Measurements from ENCODE around the gene F10.
"Not testable (repeated sequence)": the region's sequence is repeated elsewhere in the genome, so short reads cannot be mapped to it uniquely, and the experiment has no call there.

The F10 gene

GRCh38 chr13:113155982-113156655 is 33.5 kb downstream of the F10 start:
- DNase-seq, result no peak

GRCh38 chr13:113157206-113157928 is 34.8 kb downstream of the F10 start:
- DNase-seq, result no peak

DNA sequence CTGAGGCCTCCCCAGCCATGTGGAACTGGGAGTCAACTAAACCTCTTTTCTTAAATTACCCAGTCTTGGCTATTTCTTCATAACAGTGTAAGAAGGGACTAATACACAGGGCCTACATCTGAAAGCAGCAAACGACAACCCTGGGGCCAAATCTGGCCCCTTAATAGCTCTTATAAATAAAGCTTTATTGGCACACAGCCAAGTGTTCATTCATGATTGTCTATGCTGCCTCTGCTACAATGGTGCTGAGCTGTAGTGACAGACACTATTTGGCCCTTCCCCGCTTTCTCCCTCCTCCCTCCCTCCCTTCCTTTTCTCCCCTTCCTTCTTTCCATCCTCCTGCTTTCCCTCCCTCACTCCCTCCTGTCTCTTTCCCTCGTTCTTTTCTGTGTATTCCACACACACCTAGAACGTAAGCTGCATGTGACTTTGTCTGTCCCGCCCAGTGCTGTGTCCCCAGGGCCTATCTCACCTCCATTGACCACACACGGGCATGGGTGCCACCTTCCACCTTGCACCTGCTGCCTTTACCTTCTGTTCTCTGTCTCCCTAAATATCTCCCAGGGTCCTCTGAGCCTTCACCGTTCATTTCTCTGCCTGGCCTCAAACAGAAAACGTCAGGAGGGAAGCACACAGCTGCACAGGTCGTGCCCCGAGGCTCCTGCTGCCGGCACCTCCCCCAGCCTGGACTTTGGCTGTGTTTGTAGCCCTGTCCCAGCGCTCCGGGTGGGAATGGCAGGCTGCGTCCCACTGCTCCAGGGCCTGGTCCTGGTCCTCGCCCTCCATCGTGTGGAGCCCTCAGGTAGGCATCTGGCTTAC is 35.5 kb downstream of the F10 start, which contains the start of gene PROZ:
Gene PROZ (plus strand): TSS at position 720 of the 819 bp plus-strand sequence. CDS start 13 bp downstream, at position 733.
- no peak for DNase-seq

DNA sequence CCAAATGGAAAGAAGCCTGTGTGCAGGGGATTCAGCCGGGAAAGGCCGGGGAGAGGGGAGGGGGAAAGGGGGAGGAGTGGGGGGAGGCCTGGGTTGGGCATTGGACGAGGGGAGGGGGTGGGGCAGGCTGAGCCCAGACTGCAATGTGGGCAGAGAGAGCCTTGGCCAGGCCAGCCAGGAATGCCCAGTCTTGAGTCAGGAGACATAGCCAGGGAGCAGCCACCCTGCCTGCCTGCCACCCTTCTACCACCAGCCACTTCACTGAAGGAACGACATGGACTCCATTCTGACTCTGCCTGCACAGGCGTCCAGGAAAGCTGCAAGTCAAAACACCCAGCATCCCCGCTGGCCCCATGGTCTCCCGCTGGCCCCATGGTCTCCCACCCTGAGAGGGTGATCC is 36.3 kb downstream of the F10 start:
- no peak for DNase-seq

DNA sequence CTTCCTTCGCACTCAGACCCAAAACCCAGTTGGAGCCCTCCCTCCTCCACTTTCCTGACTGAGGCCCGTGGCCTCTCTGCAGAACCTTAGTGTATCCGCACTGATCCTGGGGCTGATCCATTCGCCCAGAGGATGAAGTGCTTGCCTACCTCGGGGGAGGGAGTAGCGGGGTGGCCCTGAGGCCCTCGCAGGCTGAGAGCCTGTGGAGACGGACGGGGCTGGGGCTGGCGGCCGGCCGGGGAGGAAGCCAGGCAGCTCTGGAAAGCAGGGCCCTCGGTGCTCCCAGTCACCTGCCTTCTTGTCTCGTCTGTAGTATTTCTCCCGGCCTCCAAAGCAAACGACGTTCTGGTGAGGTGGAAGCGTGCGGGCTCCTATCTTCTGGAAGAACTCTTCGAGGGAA is 37.1 kb downstream of the F10 start:
- DNase-seq, result no peak

GRCh38 chr13:113160983-113161382 is 38.4 kb downstream of the F10 start:
- no peak for DNase-seq

DNA sequence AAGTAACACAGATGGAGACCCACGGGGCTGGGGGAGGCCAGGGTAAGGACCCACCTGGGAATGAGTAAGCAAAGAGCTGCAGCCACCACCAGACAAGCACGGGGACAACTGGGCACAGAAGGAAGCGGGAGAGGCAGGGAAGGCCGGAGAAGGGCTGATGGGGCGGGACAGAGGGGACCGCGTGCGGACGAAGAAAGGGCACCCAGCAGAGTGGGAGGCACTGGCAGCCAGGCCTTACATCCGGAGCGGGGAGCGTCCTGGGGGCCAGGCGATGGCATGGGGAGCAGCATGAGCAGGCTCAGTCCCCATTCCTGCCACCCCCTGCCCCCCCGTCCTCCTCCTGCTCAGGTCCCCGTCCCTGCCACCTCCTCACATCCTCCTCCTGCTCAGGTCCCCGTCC is 38.8 kb downstream of the F10 start:
- DNase-seq, result no peak

GRCh38 chr13:113161975-113162374 is 39.4 kb downstream of the F10 start:
- DNase-seq, result not testable (repeated sequence)

DNA sequence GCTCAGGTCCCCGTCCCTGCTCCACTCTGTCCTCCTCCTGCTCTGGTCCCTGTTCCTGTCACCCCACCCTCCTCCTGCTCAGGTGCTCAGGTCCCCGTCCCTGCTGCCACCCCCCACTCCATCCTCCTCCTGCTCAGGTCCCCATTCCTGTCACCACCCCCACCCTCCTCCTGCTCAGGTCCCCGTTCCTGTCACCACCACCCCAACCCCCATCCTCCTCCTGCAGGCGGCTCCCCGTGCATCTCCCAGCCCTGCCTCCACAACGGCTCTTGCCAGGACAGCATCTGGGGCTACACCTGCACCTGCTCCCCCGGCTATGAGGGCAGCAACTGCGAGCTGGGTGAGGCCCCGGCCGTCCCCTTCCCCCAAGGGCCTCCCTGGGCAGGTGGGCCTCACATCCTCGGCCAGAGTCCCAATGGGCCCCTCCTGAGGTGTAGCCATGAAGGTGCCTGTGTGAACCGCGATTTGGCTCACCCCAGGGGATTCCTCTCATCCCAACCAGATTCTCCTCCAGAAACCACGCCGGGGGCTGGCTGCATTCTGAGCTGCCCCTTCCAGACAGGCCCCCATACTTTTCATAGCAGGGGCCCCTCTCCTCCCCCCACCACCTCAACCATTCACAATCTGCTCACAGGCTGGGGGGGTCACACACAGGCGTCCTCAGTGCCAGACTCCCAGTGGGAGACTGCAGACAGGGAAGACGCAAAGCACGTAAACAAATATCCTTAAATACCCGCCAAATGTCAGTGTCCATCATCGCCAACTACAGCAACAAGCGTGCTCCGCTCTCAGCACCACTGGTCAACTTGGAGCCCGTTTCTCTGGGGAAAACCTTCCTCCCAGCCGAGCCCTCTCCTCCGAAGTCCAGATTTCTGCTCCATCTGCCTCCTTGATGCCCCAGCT is 40.4 kb downstream of the F10 start:
- DNase-seq, result no peak

- no peak for DNase-seq
These were observed 41.9 kb downstream of the F10 start for GRCh38 chr13:113164492-113164891.

DNA sequence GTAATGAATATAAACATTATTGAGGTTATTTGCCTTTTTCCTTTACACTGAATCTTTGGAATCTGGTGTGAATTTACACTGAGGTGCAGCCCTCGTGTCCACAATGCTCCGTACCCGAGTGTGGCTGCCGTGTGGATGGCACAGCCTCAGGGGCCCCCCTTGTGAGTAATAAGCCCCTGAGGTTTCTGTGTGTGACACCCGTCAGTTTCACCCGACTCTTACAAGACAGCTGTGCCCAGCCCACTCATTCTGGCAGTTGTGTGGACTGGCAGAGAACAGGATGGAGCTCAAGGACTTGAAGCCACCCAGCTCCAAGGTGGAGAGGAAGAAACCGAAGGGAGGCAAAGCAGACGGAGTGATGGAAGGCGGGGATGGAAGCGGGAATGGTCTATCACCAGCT is 43.7 kb downstream of the F10 start:
- no peak for DNase-seq

DNA sequence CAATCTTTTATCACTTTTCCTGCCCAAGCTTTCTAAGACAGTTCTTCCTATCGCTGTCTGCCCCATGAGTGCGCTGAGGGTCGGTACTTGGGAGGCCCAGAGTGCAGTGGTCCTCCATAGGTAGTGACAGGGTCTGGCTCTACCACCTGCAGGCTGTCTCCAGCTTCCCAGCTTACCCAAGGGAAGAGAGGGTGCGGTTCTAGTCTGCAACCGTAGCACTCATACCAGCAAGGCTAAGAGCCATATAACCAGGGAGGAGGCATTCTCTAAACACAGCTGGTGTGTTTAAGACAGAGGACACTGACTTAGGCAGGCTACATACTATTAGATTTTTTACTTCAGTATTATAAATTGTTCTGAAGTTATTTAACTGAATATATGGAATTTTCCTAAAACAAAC is 44.1 kb downstream of the F10 start:
- no peak for DNase-seq

DNA sequence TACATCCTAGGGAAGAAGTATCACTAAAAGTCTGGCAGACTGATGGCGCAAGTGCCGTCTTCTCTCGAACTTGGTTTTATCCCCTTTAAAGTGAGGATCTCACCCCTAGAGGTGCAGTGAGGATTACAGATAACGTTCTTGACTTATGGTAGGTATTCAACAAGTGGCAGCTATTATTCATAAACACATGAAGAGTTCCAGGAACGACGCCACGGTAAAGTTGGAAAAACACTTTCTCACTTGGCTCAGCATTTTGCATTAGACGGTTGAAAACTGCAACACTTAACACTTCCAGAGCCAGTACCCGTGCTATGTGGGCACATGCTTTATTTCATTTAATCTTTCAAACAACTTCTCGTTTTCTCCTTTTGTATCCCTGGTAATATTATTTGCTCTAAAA is 44.6 kb downstream of the F10 start:
- no peak for DNase-seq

GRCh38 chr13:113167575-113167974 is 45.0 kb downstream of the F10 start:
- no peak for DNase-seq

- no peak for DNase-seq
These were observed 45.6 kb downstream of the F10 start for GRCh38 chr13:113168211-113168610.

DNA sequence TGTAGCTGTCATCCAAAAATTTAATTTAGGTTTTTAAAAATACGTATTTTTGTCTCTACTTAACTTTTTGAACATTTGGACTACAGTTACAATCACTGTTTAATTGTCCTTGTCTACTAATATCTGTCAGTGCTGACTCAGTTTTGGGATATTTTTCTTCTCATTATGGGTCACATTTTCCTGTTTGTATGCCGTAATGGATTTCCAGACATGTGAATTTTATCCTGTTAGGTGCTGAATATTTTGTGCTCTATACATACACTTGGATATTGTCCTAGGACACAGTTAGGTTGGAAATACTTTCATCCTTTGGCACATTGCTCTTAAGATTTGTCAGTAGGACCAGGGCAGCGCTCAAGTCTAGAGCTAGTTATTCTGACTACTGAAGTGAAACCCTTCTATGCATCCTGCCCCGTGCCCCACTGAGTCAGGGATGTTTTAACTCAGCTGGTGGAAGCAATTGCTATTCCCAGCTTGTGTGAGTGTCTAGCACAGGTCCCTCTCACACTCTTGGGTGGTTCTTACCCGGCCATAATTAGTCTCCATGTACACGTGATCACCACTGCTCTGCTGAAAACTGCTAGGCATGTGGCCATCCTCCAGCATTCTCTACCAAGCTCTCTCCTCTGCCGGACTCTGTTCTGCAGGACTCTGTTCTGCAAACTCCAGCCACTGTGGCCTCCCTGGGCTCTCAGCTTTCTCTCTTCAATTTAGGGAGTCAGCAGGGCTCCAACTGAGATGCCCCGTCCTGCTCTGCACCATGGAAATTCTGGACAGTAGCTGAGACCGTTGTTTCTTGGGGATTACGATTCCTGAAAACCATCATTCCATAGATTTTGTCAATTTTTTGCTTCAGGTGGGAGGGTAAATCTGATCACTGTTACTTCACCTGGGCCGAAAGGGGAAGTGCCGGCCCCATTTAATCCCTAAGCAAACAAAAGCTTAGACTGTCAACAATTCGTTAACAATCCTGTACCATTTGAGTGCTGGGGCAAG is 47.0 kb downstream of the F10 start:
- no peak for DNase-seq

DNA sequence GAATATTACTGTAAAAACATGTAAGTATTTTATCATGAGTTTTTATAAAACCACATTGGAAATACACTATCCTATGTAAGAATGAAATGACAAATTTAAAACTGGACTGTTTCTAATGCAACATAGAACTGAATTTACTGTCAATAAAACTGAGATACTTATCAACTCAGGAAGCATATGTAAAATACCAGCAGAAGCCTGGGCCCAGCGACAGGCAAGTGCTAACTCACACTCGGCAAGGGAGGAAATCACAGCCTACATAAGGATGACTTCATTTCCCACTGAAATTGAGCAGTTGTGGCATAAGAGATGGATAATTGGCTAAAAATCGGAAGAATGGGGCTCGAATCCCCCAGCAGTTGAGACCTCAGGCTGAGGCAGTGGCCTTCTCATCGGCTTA is 47.9 kb downstream of the F10 start:
- no peak for DNase-seq

DNA sequence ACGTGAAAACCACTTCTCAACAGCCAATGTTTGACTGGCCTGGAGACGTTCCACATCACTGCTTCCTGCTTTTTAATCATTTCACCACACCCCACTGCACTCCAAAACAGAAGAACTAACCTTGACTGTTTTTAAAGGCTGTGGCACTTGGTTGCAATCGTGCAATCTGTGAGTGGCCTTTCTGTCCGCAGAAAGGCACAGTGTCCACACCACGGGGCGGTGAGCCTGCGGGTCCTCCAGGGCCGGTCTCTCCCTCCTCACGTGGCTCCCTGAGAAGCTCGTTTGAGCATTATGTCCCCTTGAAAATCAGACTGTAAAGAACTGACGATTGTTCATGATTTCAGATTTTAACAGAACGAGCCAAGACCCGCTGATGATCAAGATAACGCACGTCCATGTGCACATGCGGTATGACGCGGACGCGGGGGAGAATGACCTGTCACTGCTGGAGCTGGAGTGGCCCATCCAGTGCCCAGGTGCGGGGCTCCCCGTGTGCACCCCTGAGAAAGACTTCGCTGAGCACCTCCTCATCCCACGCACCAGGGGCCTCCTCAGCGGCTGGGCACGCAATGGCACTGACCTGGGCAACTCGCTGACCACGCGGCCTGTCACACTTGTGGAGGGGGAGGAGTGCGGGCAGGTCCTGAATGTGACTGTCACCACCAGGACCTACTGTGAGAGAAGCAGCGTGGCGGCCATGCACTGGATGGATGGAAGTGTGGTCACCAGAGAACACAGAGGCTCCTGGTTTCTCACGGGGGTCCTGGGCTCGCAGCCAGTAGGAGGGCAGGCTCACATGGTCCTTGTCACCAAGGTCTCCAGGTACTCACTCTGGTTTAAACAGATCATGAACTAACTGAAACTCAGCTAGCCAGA is 48.9 kb downstream of the F10 start:
- DNase-seq, result no peak

- no peak for DNase-seq
These were observed 49.9 kb downstream of the F10 start for GRCh38 chr13:113172419-113172926.

DNA sequence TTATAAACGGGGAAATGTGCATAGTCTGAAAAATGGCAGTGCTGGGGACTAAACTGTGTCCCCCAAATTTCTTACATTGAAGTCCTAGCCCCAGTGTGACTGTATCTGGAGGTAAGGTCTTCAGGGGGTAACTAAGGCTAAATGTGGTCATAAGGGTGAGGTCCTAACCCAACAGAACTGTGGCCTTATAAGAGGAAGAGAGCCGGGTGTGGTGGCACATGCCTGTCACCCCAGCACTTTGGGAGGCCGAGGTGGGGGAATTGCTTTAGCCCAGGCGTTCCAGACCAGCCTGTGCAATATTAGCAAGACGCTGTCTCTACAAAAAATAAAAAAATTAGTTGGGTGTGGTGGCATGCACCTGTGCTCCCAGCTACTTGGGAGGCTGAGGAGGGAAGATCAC is 53.7 kb downstream of the F10 start:
- peak; percentile 86 for DNase-seq

All from activated effector memory CD4-positive, alpha-beta T cell treated with anti-CD3 and anti-CD28 coated beads, Interleukin-2, amount 50 U/mL, for 16 hours (primary cell).